H1 (cell line): ENCODE results near the gene CCDC83. TPM values are rescaled to one million over a fixed set of nuclear protein-coding genes. Genes with fewer than 3 reads are reported as not detected.

ENCODE experiments used
- CTCF ChIA-PET: fragments of 300-600 bp; sonication (Branson Sonifier 250); formaldehyde crosslinking; loops from one replicate; lab custom pipeline; 2021; ENCODE audit not compliant: partially characterized antibody; lab: Charles Lee
- POLR2A ChIA-PET: fragments of 300-600 bp; sonication (Branson Sonifier 250); formaldehyde crosslinking; loops from one replicate; lab custom pipeline; 2021; ENCODE audit warnings: inconsistent platforms; ENCODE audit not compliant: partially characterized antibody; lab: Charles Lee
- DNase-seq, 2 experiments: peaks; one replicate each; pipeline versions ENCODE4 v3.0.0 to v3.0.0-alpha.2; 2010 to 2022; ENCODE audit warnings: low spot score in 2 of 2, low read depth in 1 of 2, mixed read lengths in 1 of 2
- FAIRE-seq: peaks from 2 replicates; lab custom pipeline; 2011; peaks lifted over from hg19 to GRCh38; lab: Jason Lieb, UNC
- H2AFZ ChIP-seq: 2 replicates; pipeline ENCODE4 v1.8.1; 2012; ENCODE audit warnings: low read length, inconsistent platforms
- H2AK5ac ChIP-seq: 2 replicates; pipeline ENCODE4 v1.6.1; 2013; ENCODE audit warnings: low read depth, low read length
- H2BK120ac ChIP-seq: replicated peaks from 2 replicates; pipeline ENCODE3; 2013; ENCODE audit warnings: low read depth, low read length, inconsistent platforms
- H2BK12ac ChIP-seq: 2 replicates; pipeline ENCODE4 v1.6.1; 2013; ENCODE audit warnings: low read depth, low read length
- H2BK15ac ChIP-seq: 2 replicates; pipeline ENCODE4 v1.6.1; 2013; ENCODE audit warnings: low read length
- H2BK20ac ChIP-seq: 2 replicates; pipeline ENCODE4 v1.6.1; 2013; ENCODE audit warnings: low read length
- H2BK5ac ChIP-seq: 2 replicates; pipeline ENCODE4 v1.6.1; 2013; ENCODE audit warnings: low read depth, low read length
- H3K14ac ChIP-seq: 2 replicates; pipeline ENCODE4 v1.6.1; 2013; ENCODE audit warnings: inconsistent platforms; ENCODE audit not compliant: insufficient read length
- H3K18ac ChIP-seq: 2 replicates; pipeline ENCODE4 v1.6.1; 2013; ENCODE audit warnings: low read length; ENCODE audit errors: extremely low read depth
- H3K23ac ChIP-seq: 2 replicates; pipeline ENCODE4 v1.6.1; 2013; ENCODE audit warnings: inconsistent platforms; ENCODE audit not compliant: insufficient read length
- H3K23me2 ChIP-seq: 2 replicates; pipeline ENCODE4 v1.6.1; 2013; ENCODE audit warnings: low read depth, low read length
- H3K27ac ChIP-seq: 2 replicates; pipeline ENCODE4 v1.6.1; 2011; ENCODE audit warnings: low read depth, low read length, inconsistent platforms
- H3K27me3 ChIP-seq, 4 experiments: replicated peaks in 1 of 4; 1 replicate in 1 of 4; 2 replicates in 3 of 4; pipeline versions ENCODE4 v1.6.1 to v1.8.1; 2011 to 2013; ENCODE audit warnings: low read length in 3 of 4, mild to moderate bottlenecking in 3 of 4, inconsistent platforms in 2 of 4, mixed read lengths in 2 of 4, moderate library complexity in 1 of 4; ENCODE audit not compliant: control insufficient read depth in 3 of 4, insufficient read depth in 3 of 4; ENCODE audit errors: extremely low read depth in 1 of 4
- H3K36me3 ChIP-seq, 4 experiments: 2 replicates each; pipeline versions ENCODE4 v1.6.1 to v1.8.1; 2011 to 2013; ENCODE audit warnings: mild to moderate bottlenecking in 4 of 4, low read length in 3 of 4, moderate library complexity in 2 of 4, control low read depth in 1 of 4, inconsistent platforms in 1 of 4; ENCODE audit not compliant: insufficient read depth in 4 of 4, control insufficient read depth in 2 of 4
- H3K4ac ChIP-seq: replicated peaks from 2 replicates; pipeline ENCODE3; 2013; ENCODE audit warnings: low read length, low read depth, mixed read lengths, inconsistent platforms; ENCODE audit not compliant: insufficient read length
- H3K4me1 ChIP-seq, 4 experiments: replicated peaks in 1 of 4; 1 replicate in 1 of 4; 2 replicates in 3 of 4; pipeline versions ENCODE4 v1.6.1 to v1.8.1; 2011 to 2013; ENCODE audit warnings: low read length in 3 of 4, inconsistent platforms in 2 of 4, mixed read lengths in 1 of 4; ENCODE audit not compliant: insufficient read depth in 4 of 4, control insufficient read depth in 3 of 4
- H3K4me2 ChIP-seq, 2 experiments: 2 replicates each; pipeline versions ENCODE4 v1.6.1 to v1.8.1; 2011 to 2013; ENCODE audit warnings: low read depth in 2 of 2, low read length in 2 of 2, control low read depth in 1 of 2, inconsistent platforms in 1 of 2, mild to moderate bottlenecking in 1 of 2; ENCODE audit not compliant: insufficient read depth in 1 of 2
- H3K4me3 ChIP-seq, 4 experiments: fragments of 200-600, 300-600 bp in 1 of 4; sonication (generic), shearing (Covaris generic), sonication (Bioruptor Twin) in 1 of 4; 2 replicates each; pipeline versions ENCODE4 v1.5.1 to v1.8.1; 2011 to 2016; ENCODE audit warnings: low read length in 4 of 4, low read depth in 3 of 4, control low read depth in 2 of 4, inconsistent platforms in 2 of 4, mild to moderate bottlenecking in 2 of 4, mixed read lengths in 1 of 4, moderate library complexity in 1 of 4; ENCODE audit not compliant: insufficient read depth in 2 of 4; ENCODE audit errors: extremely low read depth in 1 of 4
- H3K56ac ChIP-seq: replicated peaks from 2 replicates; pipeline ENCODE3; 2013; ENCODE audit warnings: low read depth, mild to moderate bottlenecking, mixed read lengths, low read length, inconsistent platforms; ENCODE audit not compliant: insufficient read length
- H3K79me1 ChIP-seq: 2 replicates; pipeline ENCODE4 v1.6.1; 2013; ENCODE audit warnings: low read depth, low read length, control low read depth
- H3K79me2 ChIP-seq, 2 experiments: 2 replicates each; pipeline versions ENCODE4 v1.6.1 to v1.8.1; 2012 to 2013; ENCODE audit warnings: low read length in 2 of 2, mild to moderate bottlenecking in 2 of 2, inconsistent platforms in 1 of 2; ENCODE audit not compliant: insufficient read depth in 2 of 2, control insufficient read depth in 1 of 2
- H3K9ac ChIP-seq, 4 experiments: replicated peaks in 1 of 4; 1 replicate in 1 of 4; 2 replicates in 3 of 4; pipeline versions ENCODE4 v1.6.1 to v1.8.1; 2011 to 2013; ENCODE audit warnings: low read depth in 3 of 4, low read length in 3 of 4, control low read depth in 2 of 4, mild to moderate bottlenecking in 2 of 4, moderate library complexity in 2 of 4, inconsistent platforms in 1 of 4; ENCODE audit errors: extremely low read depth in 1 of 4
- H3K9me3 ChIP-seq, 2 experiments: 2 replicates each; pipeline versions ENCODE4 v1.6.1 to v1.8.1; 2012 to 2013; ENCODE audit warnings: mild to moderate bottlenecking in 2 of 2, moderate library complexity in 2 of 2, control low read depth in 1 of 2, inconsistent platforms in 1 of 2, low read depth in 1 of 2, low read length in 1 of 2, mixed read lengths in 1 of 2; ENCODE audit not compliant: insufficient read depth in 2 of 2
- H4K20me1 ChIP-seq, 2 experiments: replicated peaks in 1 of 2; 2 replicates each; pipeline versions ENCODE3 to v1.8.1; 2011 to 2013; ENCODE audit warnings: inconsistent platforms in 2 of 2, low read length in 2 of 2, mild to moderate bottlenecking in 1 of 2; ENCODE audit not compliant: insufficient read depth in 2 of 2, control insufficient read depth in 1 of 2
- H4K5ac ChIP-seq: 2 replicates; pipeline ENCODE4 v1.6.1; 2013; ENCODE audit warnings: low read length, low read depth, mixed read lengths, inconsistent platforms; ENCODE audit not compliant: insufficient read length
- H4K8ac ChIP-seq: 2 replicates; pipeline ENCODE4 v1.8.0; 2013; ENCODE audit warnings: mild to moderate bottlenecking, moderate library complexity, low read length, inconsistent platforms; ENCODE audit not compliant: insufficient read depth; ENCODE audit errors: extremely low read depth
- H4K91ac ChIP-seq: replicated peaks from 2 replicates; pipeline ENCODE3; 2013; ENCODE audit warnings: low read length, mixed read lengths, inconsistent platforms; ENCODE audit not compliant: insufficient read length
- CBX8 ChIP-seq: fragments of 300-800, 300-1000 bp; sonication (generic); IDR thresholded peaks from 2 replicates; pipeline ENCODE4 v1.7.1; 2016; ENCODE audit warnings: low read depth, low read length, borderline replicate concordance
- EZH2 ChIP-seq: fragments of 200-600 bp; sonication (generic); IDR thresholded peaks from 2 replicates; pipeline ENCODE4 v1.7.1; 2012; ENCODE audit warnings: low read depth, mild to moderate bottlenecking, moderate library complexity, low read length, inconsistent platforms; ENCODE audit not compliant: severe bottlenecking
- RAD21 ChIP-seq, 2 experiments: IDR thresholded peaks in 1 of 2; conservative IDR thresholded peaks in 1 of 2; 2 replicates each; pipeline ENCODE4 v1.6.1; 2011; ENCODE audit warnings: low read depth in 2 of 2, low read length in 2 of 2, improper control_type of control experiment in 1 of 2, inconsistent platforms in 1 of 2, mild to moderate bottlenecking in 1 of 2, moderate library complexity in 1 of 2
- SIN3A ChIP-seq, 2 experiments: IDR thresholded peaks in 1 of 2; conservative IDR thresholded peaks in 1 of 2; 2 replicates each; pipeline ENCODE4 v1.6.1; 2011 to 2012; ENCODE audit warnings: low read length in 2 of 2, improper control_type of control experiment in 1 of 2, low read depth in 1 of 2, mild to moderate bottlenecking in 1 of 2
- ZNF274 ChIP-seq: IDR thresholded peaks from 2 replicates; pipeline ENCODE4 v1.7.0; 2012; ENCODE audit warnings: low read length, borderline replicate concordance; ENCODE audit errors: extremely low read depth
- WGBS, 2 experiments: shearing (Covaris generic) in 1 of 2; methylation state at CpG; one replicate each; pipeline versions ENCODE4 v1.1.6 to v1.1.7; 2013 to 2015; ENCODE audit warnings: low lambda C conversion rate in 2 of 2, mixed read lengths in 2 of 2, inconsistent platforms in 1 of 2, low coverage in 1 of 2, missing lambda C conversion rate in 1 of 2; ENCODE audit not compliant: insufficient replicate concordance in 2 of 2, insufficient coverage in 1 of 2, insufficient read length in 1 of 2; ENCODE audit errors: extremely low coverage in 1 of 2, missing lambda C conversion rate in 1 of 2; 5-methylcytosine and 5-hydroxymethylcytosine counted together
- polyA plus RNA-seq, 7 experiments: library from polyadenylated mRNA; depleted of rRNA in 3 of 7; stranded (reverse) in 5 of 7; unstranded in 2 of 7; fragments of >200 nt in 5 of 7; fragments of 200-250 nt in 2 of 7; gene quantifications; 1 replicate in 5 of 7; 2 replicates in 1 of 7; 4 replicates in 1 of 7; pipeline versions ENCODE4 v1.2.1 to v1.2.3, GENCODE V29; 2011 to 2013; ENCODE audit warnings: missing spikeins in 2 of 7, mixed read lengths in 2 of 7
- total RNA-seq: library from RNA; stranded (reverse); fragmentation: NEBNext Ultra II Directional; extraction: Animal tissue kit (Norgen Biotek cat#: 25700); gene quantifications from 2 replicates; pipeline ENCODE4 v1.2.1, GENCODE V29; 2021

CCDC83 gene
- total and polyA plus RNA-seq, 2 of the 8 experiments (the other 6 are each of a cell fraction or from before 2014, with no cell fraction given): not detected

DNA sequence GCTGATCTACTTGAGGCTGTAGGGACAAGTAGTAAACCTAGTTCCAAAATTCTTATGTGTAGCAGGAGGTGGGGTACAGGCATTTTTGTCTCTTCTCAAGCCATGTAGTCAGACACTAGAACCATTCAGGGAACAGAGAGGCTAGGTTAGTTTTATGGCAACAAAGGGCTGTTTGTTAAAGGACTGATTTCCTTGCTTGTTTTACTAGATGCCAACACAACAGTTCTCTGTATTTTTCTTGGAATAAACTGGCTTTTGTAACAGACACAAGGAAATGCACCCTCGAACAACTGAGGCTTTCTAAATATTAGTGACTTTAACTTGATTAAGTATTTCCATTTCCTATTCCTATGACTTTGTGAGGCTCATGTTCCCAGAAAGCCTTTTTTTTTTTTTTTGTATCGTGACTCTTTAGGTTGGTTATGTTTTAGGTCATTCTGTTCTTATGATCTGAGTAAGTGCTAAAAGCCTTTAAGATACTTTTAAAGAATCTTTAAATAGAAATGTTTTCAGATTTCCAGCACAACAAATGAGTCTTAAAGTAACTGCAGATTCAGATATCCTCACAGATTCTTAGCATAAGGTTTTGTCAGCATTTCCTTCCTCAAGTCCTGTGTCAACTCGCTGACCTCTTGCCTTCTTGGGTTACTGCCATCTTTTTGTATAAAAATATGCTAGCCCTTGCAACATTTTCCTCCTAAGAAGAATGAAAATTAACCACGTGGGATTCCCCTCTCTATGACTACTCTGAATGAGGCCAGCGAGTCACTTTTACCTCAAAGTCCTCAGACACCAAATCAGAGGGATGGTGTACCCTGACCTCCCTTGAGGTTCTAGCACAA, 92.5 kb downstream of the CCDC83 start:
- Histone ChIP-seq H2BK15ac (no peak overlapping the region), H3K56ac (no peak overlapping the region), H3K4me1 (no peaks in the 10 kb centered on the region), H2AFZ (no peak overlapping the region), H3K18ac (no peak overlapping the region), H3K4me2 (no peak overlapping the region), H3K14ac (no peak overlapping the region), H2BK12ac (no peak overlapping the region), H4K5ac (no peak overlapping the region), H3K36me3 (no peaks in the 10 kb centered on the region), H3K27ac (no peak overlapping the region), H2BK5ac (no peak overlapping the region), H2BK20ac (no peak overlapping the region), H3K4ac (no peak overlapping the region)
- no peak for DNase-seq
- TF ChIP-seq CBX8 (no peak), SIN3A (conservative IDR thresholded peaks at IDR 0.05 in 1 of 2, IDR thresholded peaks at IDR 0.05 in 1 of 2; ENCODE audit: low read depth in 1 of 2, low read length in 2 of 2) (no peak), ZNF274 (no peak), RAD21 (IDR thresholded peaks at IDR 0.05 in 1 of 2, conservative IDR thresholded peaks at IDR 0.05 in 1 of 2; ENCODE audit: low read depth in 2 of 2, low read length in 2 of 2) (no peak), EZH2 (no peak)
- TF ChIP-seq, all 59 proteins: peak for 0
- Histone ChIP-seq H3K9me3 (no peaks in the 10 kb centered on the region; a peak in 1 of 4 replicates), H2AK5ac (no peak overlapping the region), H3K9ac (no peak overlapping the region), H3K27me3 (no peaks in the 10 kb centered on the region), H3K23ac (no peak overlapping the region), H3K79me2 (no peaks in the 10 kb centered on the region), H4K20me1 (no peaks in the 10 kb centered on the region), H3K79me1 (no peaks in the 10 kb centered on the region), H4K91ac (no peak overlapping the region), H3K23me2 (no peaks in the 10 kb centered on the region), H4K8ac (no peak overlapping the region), H2BK120ac (no peak overlapping the region), H3K4me3 (no peak overlapping the region)
- ChIA-PET CTCF (interaction anchor here (0.9 kb wide), 1 partner anchor 19 kb away, joined by 3 read pairs; no protein-coding TSS in a partner anchor), POLR2A (no interaction called here)
- WGBS, 2 experiments: 82% methylated on average over 5 of the region's 5 CpGs; no CpG with 5 or more reads in 1 of the 2 experiments
- FAIRE-seq: no peak
